GM12875 (cell line): ENCODE data around the gene IKZF1.

ENCODE experiments used
- H3K4me3 ChIP-seq: one replicate; pipeline ENCODE4 v1.5.1; 2011; ENCODE audit warnings: low read depth, low read length, control low read depth
- CTCF ChIP-seq: IDR thresholded peaks from 2 replicates; pipeline ENCODE4 v1.5.1; 2011; ENCODE audit warnings: low read depth, mild to moderate bottlenecking, control low read depth, inconsistent platforms, low read length, moderate library complexity, borderline replicate concordance; ENCODE audit not compliant: insufficient read depth

The IKZF1 gene

DNA sequence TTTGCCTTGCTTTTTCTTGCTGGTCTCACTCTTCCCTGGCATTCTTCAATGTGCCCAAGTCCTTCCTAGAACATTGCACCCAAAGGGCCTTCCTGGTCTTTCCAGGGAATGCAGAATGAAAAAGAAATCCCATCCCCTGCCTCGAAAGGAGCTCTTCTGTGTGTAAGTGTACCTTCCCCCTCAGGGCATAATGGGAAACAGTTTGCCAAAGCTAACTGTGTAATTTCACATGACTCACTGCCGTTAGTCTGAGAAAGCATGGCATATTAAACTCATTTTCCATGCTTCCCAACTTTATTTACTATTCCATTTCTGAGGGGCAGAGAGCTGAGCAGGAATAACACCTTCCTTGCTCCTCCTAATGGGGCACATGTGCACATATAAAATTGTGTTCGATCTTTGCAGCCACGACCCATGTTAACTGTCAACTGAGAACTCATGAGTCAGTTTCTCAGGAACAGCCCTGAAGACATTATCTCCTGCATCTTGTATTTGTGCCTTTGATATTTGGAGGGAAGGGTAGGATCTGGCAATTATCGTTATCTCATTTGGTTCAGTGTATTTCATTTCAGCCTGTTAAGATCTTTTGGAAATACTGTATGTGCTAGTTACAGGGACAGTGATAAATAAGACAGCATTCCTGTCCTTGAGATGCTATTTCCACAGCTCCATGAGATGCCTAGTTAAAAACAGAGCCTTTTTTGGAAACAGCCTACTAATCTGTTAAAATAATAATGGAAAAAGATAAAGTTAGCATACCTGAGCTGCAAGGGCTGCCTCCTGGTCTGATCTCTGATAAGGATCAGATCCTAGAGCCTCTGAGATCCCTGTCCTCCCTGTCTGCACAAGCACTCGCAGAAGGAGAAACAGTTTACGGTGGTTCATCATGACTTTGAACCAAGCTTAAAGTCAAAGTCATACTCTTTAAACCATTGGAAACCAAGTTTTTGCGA is 42.3 kb downstream of the IKZF1 start:
- H3K4me3 ChIP-seq, result no peak overlapping the region
- TF ChIP-seq CTCF, result no peak

DNA sequence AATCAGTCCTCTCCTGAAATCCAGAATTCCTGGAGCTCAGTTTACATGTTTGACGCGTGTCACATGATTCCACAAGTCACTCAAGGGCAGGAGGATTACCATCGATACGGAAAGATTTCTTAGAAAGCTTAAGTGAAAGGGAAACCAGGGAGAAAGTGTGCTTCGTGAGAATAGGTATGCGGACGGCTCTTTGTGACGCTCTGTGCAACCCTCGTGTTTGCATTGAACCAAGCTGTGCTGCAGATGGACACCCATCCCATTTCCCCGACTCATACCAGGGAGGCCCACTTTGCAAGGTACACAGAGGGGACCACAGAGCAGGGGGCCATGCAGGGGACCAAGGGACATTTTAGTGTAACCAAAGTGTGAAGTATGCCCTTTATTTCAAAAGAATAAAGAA is 43.2 kb downstream of the IKZF1 start:
- H3K4me3 ChIP-seq, result no peak overlapping the region
- no peak for TF ChIP-seq CTCF

DNA sequence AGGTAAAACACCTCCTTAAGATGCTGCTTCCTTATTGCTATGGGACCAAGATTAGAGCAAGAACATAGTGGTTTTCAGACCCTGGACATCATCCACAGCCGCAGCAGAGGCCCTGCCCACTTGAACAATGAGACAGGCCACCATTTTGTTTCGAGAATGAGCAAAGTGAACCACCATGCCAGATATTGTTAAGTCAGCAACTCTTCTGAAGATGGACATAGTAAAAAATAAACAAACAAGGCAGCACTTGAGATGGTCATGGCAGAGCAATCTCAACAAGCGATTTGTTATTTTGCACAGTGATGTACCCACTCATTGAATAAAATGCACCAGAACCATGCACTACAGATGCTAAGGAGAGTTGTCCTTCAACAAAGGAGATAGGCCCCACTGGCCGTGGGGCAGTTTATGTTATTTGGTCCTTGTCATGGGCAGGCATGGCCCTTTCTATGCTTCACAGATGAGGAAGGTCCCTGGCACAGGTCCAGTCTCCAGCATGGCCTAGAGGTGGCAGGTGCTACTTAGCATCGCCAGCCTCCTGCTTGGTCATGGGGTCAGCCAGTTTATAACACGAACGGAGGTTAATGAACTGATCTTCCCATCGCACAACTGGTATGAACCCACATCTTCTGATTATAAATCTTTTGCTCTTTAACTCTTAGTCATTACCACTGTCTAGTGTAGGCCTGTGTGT is 44.1 kb downstream of the IKZF1 start:
- no peak for TF ChIP-seq CTCF
- H3K4me3 ChIP-seq, result no peak overlapping the region

DNA sequence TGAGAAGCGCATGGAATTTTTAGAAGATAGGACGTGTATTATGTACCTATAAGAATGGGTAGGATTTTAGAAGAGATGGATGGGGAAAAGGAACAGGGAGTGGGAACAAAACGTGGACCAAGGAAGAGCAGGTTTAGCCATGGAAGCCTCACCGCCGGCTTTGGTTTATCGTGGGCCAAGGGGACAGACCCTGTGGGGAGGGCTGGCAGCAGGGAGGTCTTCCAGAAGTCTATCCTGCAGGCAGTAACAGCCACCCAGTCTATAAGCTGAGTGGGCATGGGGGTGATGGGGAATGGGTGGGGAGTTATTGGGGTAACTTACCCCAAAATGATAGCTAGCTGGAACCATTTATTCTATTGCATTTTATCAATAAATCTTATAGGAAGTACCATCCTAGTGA is 44.9 kb downstream of the IKZF1 start:
- TF ChIP-seq CTCF, result no peak
- no peak overlapping the region for H3K4me3 ChIP-seq

- no peak for TF ChIP-seq CTCF
- no peak overlapping the region for H3K4me3 ChIP-seq
These were observed 45.7 kb downstream of the IKZF1 start for GRCh38 chr7:50349963-50350944.

- no peak overlapping the region for H3K4me3 ChIP-seq
- no peak for TF ChIP-seq CTCF
These were observed 46.8 kb downstream of the IKZF1 start for GRCh38 chr7:50351267-50351666.
